RWPE1 (cell line): ENCODE results near the gene CASKIN2.
A peak's percentile ranks its signal among the peaks of the same experiment; 100 is the strongest.

Experiments used
- CTCF ChIA-PET: fragments of 350-600 bp; sonication (Branson Sonifier 250); formaldehyde crosslinking; extraction: SDS; loops from one replicate; lab custom pipeline; 2021; lab: Yijun Ruan, JAX
- POLR2A ChIA-PET: fragments of 400-600 bp; formaldehyde crosslinking; extraction: SDS; loops from one replicate; lab custom pipeline; 2020; ENCODE audit warnings: antibody characterized with exemption; ENCODE audit not compliant: low non-redundant PET; lab: Yijun Ruan, JAX
- DNase-seq: peaks from one replicate; pipeline ENCODE4 v3.0.0; 2012; ENCODE audit warnings: low spot score
- H3K27ac ChIP-seq: fragments of 450-650 bp; 2 replicates; pipeline ENCODE4 v1.5.1; 2017
- TF ChIP-seq, protein P1 (sequence below): fragments of 450-650 bp; conservative IDR thresholded peaks from 2 replicates; pipeline ENCODE4 v1.5.1; 2017; ENCODE audit warnings: low read depth, mild to moderate bottlenecking

The CASKIN2 gene

DNA sequence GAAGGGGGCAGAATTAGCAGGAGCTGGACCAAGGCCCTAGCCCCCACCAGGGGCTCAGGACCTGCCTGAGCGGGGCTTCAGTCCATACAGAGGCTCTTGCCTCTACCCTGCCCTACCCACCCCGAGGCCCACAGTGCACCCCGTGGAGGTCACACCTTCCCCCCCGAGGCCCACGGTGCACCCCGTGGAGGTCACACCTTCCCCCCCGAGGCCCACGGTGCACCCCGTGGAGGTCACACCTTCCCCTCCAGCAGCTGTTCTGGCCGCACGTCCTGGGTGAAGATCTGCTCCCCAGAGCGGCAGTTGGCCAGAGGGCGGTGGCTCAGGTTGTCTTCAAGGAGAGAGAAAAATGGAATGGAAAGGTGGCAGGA lies 11.4 kb downstream of the CASKIN2 start:
- DNase-seq, result no peak
- CTCF ChIA-PET, result interaction anchor here (0.6 to 2.8 kb wide), 2 partner anchors 10 to 46 kb away, joined by 3 to 13 read pairs; no protein-coding TSS in a partner anchor
- POLR2A ChIA-PET, result no interaction called here
- TF ChIP-seq, protein P1, sequence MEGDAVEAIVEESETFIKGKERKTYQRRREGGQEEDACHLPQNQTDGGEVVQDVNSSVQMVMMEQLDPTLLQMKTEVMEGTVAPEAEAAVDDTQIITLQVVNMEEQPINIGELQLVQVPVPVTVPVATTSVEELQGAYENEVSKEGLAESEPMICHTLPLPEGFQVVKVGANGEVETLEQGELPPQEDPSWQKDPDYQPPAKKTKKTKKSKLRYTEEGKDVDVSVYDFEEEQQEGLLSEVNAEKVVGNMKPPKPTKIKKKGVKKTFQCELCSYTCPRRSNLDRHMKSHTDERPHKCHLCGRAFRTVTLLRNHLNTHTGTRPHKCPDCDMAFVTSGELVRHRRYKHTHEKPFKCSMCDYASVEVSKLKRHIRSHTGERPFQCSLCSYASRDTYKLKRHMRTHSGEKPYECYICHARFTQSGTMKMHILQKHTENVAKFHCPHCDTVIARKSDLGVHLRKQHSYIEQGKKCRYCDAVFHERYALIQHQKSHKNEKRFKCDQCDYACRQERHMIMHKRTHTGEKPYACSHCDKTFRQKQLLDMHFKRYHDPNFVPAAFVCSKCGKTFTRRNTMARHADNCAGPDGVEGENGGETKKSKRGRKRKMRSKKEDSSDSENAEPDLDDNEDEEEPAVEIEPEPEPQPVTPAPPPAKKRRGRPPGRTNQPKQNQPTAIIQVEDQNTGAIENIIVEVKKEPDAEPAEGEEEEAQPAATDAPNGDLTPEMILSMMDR, result no peak
- peak overlapping the region; percentile 10; the same call in 1 of the 2 replicates for H3K27ac ChIP-seq

DNA sequence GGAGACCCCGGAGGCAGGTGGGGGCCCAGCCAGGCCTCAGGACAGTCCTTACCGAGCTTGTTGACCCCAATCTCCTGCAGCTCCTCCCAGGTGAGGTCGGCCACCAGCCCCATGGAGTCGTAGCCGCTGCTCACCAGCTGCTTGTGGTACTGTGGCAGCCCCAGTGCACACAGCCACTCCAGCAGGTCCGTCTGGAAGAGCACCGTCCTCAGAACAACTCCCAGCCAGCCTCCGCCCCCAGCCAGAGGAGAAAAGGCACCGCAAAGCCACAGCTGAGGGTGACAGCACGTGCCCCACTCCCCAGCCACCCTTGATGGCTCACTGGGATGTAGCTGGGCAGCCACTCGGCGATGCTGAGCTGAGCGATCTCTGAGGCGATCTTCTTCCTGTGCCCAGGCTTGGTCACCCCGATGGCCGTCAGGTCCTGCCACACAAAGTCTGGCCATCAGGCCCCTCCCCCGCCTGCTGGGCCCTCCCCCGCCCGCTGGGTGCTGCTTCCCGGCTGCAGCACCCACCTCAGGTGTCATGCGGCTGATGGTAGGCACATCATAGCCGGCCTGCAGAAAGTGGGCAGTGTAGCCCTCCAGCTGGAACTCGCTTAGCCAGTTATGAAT lies 11.9 kb downstream of the CASKIN2 start:
- POLR2A ChIA-PET, result no interaction called here
- CTCF ChIA-PET, result interaction anchor here (0.5 to 2.8 kb wide), 4 partner anchors 10 to 151 kb away, joined by 3 to 13 read pairs (median 4); no protein-coding TSS in a partner anchor
- no peak for DNase-seq
- peak overlapping the region; percentile 10; the same call in 1 of the 2 replicates for H3K27ac ChIP-seq
- TF ChIP-seq, protein P1, result no peak

DNA sequence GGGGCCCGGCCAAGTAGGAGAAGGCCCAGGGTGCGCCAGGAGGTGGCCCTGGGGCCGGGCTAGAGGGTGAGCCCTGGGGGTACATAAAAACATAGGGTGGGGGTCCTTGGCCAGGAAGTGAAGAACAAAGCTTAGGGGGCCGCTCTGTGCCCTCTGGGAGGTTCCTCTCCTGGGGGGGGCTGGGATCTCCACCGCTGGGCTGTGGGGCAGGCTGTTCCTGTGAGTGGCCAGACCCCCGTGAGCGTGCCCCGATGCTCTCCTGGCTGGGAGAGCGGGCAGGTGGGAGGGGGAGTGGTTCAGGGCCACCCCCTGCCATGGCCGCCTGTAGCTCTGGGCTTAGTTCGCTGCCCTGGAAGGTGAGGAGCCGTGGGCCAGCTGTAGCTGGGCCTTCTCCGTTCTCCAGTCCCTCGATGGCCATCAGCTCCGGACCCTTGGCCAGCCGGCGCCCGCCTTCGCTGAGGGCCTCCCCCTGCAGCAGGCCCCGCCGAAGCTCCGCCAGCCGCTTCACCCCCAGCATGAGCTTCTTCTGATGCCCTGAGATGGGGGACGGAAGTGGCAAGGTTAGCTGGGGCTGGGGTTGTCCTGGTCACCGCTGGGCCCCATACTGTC lies 12.5 kb downstream of the CASKIN2 start:
- POLR2A ChIA-PET, result interaction anchor here (0.5 to 0.6 kb wide), 2 partner anchors 22 to 109 kb away, joined by 3 to 4 read pairs; no protein-coding TSS in a partner anchor
- CTCF ChIA-PET, result interaction anchor here (0.5 to 2.8 kb wide), 5 partner anchors 11 to 151 kb away, joined by 3 to 13 read pairs (median 4); no protein-coding TSS in a partner anchor

DNA sequence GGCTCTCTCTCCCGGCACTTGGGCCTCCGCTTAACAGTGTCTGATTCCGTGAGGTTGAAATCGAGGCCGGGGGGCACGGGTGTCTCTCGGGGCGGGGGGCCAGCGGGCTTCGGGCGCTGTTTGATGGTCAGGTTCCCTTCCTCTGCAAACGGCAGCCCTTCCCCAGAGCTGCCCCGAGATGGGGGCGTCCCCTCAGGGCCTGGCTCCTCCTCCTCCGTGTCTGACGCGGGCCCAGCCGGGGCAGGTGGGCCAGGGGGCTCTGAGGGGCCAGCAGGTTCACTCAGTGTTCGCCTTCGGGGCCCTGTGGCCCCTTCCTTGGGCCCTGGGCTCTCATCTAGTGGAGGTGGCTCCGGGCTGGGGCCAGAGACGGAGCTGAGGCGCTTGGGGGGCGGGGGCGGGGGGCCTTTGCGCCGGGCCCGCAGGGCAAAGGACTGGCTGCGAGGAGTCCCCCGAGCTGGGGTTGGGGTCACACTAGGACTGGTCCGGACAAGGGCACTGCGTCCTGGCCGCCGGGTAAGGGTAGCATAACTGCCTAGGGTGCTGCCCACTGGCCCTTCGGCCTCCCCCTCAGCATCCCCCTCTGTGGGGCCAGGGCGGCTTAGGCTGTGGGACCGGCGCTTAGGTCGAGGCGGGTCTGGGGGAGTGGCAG lies 13.1 kb downstream of the CASKIN2 start:
- POLR2A ChIA-PET, result interaction anchor here (0.6 kb wide), 2 partner anchors 41 to 108 kb away, joined by 3 to 5 read pairs; no protein-coding TSS in a partner anchor

More for the DNA sequence above, 12.5 kb downstream of the CASKIN2 start:
- TF ChIP-seq, protein P1, result no peak
- DNase-seq, result no peak
- H3K27ac ChIP-seq, result peak overlapping the region; percentile 10; the same call in 1 of the 2 replicates

DNA sequence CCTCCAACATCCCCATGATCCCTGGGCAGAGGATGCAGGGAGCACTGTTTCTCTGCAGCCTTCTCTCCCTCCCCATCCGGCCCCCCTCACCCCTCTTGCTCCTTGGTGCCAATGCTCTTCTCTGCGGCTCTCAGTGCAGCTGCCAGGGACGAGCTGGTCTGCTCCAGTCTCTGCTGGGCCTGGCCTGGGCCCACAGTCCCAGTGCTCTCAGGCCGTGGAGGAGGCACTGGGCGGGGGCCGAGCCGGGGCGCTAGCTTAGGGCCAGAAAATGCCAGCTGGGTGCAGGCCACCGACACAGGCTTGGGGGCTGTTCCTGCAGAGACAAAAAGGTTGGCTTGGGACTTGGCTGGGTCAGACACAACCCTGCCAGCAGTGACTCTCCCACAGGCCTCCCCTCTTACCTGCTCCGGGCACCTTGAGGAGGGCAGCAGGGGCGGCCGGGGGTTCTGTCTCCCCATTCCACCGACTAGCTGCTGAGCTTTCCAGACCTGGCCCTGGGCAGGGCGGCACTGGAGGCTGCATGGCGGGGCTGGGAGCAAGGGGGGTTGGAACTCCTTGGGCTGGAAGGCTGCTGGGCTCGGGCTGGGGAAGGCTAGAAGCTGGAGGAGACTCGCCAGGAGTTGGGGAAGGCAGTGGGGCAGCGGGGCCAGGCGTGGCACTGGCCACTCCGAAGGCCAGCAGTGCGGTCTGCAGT lies 13.8 kb downstream of the CASKIN2 start:
- CTCF ChIA-PET, result interaction anchor here (1.0 kb wide), 1 partner anchor 133 kb away, joined by 3 read pairs; no protein-coding TSS in a partner anchor
- no peak for DNase-seq

More for the DNA sequence above, 13.1 kb downstream of the CASKIN2 start:
- no peak for DNase-seq
- CTCF ChIA-PET, result interaction anchor here (0.6 to 2.8 kb wide), 3 partner anchors 12 to 132 kb away, joined by 3 to 13 read pairs (median 3); no protein-coding TSS in a partner anchor
- TF ChIP-seq, protein P1, result no peak
- peak overlapping the region; percentile 54 for H3K27ac ChIP-seq

More for the DNA sequence above, 13.8 kb downstream of the CASKIN2 start:
- POLR2A ChIA-PET, result interaction anchor here (0.6 kb wide), 1 partner anchor 40 kb away, joined by 5 read pairs; no protein-coding TSS in a partner anchor
- H3K27ac ChIP-seq, result peak overlapping the region; percentile 54
- TF ChIP-seq, protein P1, result no peak
